Stimulated activated CD4-positive, alpha-beta T cell treated with anti-CD3 and anti-CD28 coated beads, Interleukin-12 subunit alpha, Interleukin-12 subunit beta, amount 100 ng/mL, for 48 hours (primary cell): ENCODE results near the gene C17orf50.

ENCODE experiments used
- DNase-seq, 3 donors: peaks; one replicate each; pipeline ENCODE4 v3.0.0-alpha.2; 2020; ENCODE audit warnings: low read depth in 2 of 3, low spot score in 1 of 3

C17orf50 gene

GRCh38 chr17:35809855-35810461, 49.3 kb downstream of the C17orf50 start:
- peak in 2 of 3 donors; percentile 26 to 31 for DNase-seq

DNA sequence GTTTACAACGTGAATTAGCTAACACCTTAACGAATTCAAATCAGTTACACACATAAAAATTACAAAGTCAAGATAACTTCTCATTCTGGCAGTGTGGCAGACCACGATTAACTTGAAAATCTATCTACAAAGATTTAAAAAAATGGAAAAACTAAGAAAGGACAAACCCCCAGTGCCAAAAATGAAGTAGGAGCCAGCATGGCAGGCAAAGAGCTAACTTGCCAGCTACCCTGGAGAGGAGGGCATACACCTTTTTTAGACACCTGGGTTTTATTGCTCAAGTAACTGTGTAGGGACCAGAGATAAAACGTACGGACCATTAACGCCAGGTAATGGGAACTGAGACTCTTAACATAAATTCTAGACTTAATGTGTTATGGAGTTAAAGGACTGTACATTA, 51.1 kb downstream of the C17orf50 start:
- DNase-seq: no peak

GRCh38 chr17:35812456-35812855, 51.8 kb downstream of the C17orf50 start:
- no peak for DNase-seq
